IMR-90 (cell line): Measurements from ENCODE around the gene MERTK. TPM values are rescaled to one million over a fixed set of nuclear protein-coding genes. Genes with fewer than 3 reads are reported as not detected.

Experiments
- ATAC-seq: fragments of 200-7000 bp; cut with Tn5 transposase; 2 replicates; pipeline ENCODE4 v1.9.1; 2020; ENCODE audit warnings: low read depth, mild to moderate bottlenecking, moderate library complexity
- BruUV-seq: library from RNA; stranded (reverse); fragments of 400-500 nt; replicated peaks from 2 replicates; lab custom pipeline; 2021; lab: Mats Ljungman, UMichigan
- CTCF ChIA-PET: fragments of 300-600 bp; formaldehyde crosslinking; extraction: SDS; loops from one replicate; lab custom pipeline; 2021; ENCODE audit warnings: antibody characterized with exemption; lab: Yijun Ruan, JAX
- POLR2A ChIA-PET: fragments of 300-600 bp; sonication (Branson Sonifier 250); formaldehyde crosslinking; loops from one replicate; lab custom pipeline; 2022; ENCODE audit warnings: antibody characterized with exemption; ENCODE audit not compliant: unreplicated experiment; lab: Charles Lee
- DNase-seq: peaks from one replicate; pipeline ENCODE4 v3.0.0; 2013
- H2AFZ ChIP-seq: replicated peaks from 2 replicates; pipeline ENCODE3; 2013; ENCODE audit warnings: low read length, mild to moderate bottlenecking; ENCODE audit not compliant: poor library complexity
- H2AK5ac ChIP-seq: 2 replicates; pipeline ENCODE4 v1.6.1; 2013; ENCODE audit warnings: low read depth, low read length, inconsistent platforms
- H2AK9ac ChIP-seq: replicated peaks from 2 replicates; pipeline ENCODE3; 2013; ENCODE audit warnings: mild to moderate bottlenecking, low read depth, low read length, moderate library complexity; ENCODE audit not compliant: poor library complexity
- H2BK120ac ChIP-seq: 2 replicates; pipeline ENCODE4 v1.6.1; 2013; ENCODE audit warnings: low read depth, low read length, inconsistent platforms
- H2BK15ac ChIP-seq: 3 replicates; pipeline ENCODE4 v1.6.1; 2013; ENCODE audit warnings: low read depth, low read length, inconsistent platforms
- H2BK20ac ChIP-seq: 2 replicates; pipeline ENCODE4 v1.6.1; 2013; ENCODE audit warnings: low read depth, mild to moderate bottlenecking, inconsistent platforms, low read length, moderate library complexity
- H2BK5ac ChIP-seq: 2 replicates; pipeline ENCODE4 v1.6.1; 2013; ENCODE audit warnings: mild to moderate bottlenecking, low read depth, low read length, inconsistent platforms; ENCODE audit not compliant: poor library complexity, severe bottlenecking
- H3K14ac ChIP-seq: replicated peaks from 2 replicates; pipeline ENCODE4 v1.6.1; 2013; ENCODE audit warnings: low read depth, low read length, inconsistent platforms
- H3K18ac ChIP-seq: 2 replicates; pipeline ENCODE4 v1.6.1; 2013; ENCODE audit warnings: low read depth, low read length, control low read depth
- H3K23ac ChIP-seq: 2 replicates; pipeline ENCODE4 v1.6.1; 2013; ENCODE audit warnings: low read depth, low read length, inconsistent platforms
- H3K27ac ChIP-seq: 2 replicates; pipeline ENCODE4 v1.5.1; 2013; ENCODE audit warnings: mild to moderate bottlenecking, control low read depth, low read length; ENCODE audit not compliant: insufficient read depth
- H3K27me3 ChIP-seq: 2 replicates; pipeline ENCODE4 v1.6.1; 2013; ENCODE audit warnings: low read length; ENCODE audit not compliant: control insufficient read depth, insufficient read depth
- H3K36me3 ChIP-seq: 2 replicates; pipeline ENCODE4 v1.6.1; 2013; ENCODE audit warnings: low read length, mixed read lengths; ENCODE audit not compliant: control insufficient read depth, insufficient read depth
- H3K4ac ChIP-seq: 2 replicates; pipeline ENCODE4 v1.6.1; 2013; ENCODE audit warnings: low read depth, low read length, inconsistent platforms
- H3K4me1 ChIP-seq: 2 replicates; pipeline ENCODE4 v1.6.1; 2013; ENCODE audit warnings: low read length, mixed read lengths; ENCODE audit not compliant: control insufficient read depth, insufficient read depth
- H3K4me2 ChIP-seq: 2 replicates; pipeline ENCODE4 v1.6.1; 2013; ENCODE audit warnings: low read depth, mild to moderate bottlenecking, control low read depth, low read length, moderate library complexity
- H3K4me3 ChIP-seq: 2 replicates; pipeline ENCODE4 v1.5.1; 2013; ENCODE audit warnings: low read depth, mild to moderate bottlenecking, control low read depth, low read length, moderate library complexity; ENCODE audit not compliant: insufficient read depth
- H3K56ac ChIP-seq: 2 replicates; pipeline ENCODE4 v1.6.1; 2013; ENCODE audit warnings: low read length, inconsistent platforms; ENCODE audit not compliant: insufficient read depth; ENCODE audit errors: extremely low read depth
- H3K79me1 ChIP-seq, 2 experiments: 2 replicates each; pipeline ENCODE4 v1.6.1; 2013; ENCODE audit warnings: low read length in 2 of 2, inconsistent platforms in 1 of 2, low read depth in 1 of 2
- H3K9ac ChIP-seq: 2 replicates; pipeline ENCODE4 v1.6.1; 2013; ENCODE audit warnings: low read depth, low read length, control low read depth
- H3K9me1 ChIP-seq: 2 replicates; pipeline ENCODE4 v1.6.1; 2013; ENCODE audit warnings: low read length, inconsistent platforms; ENCODE audit not compliant: insufficient read depth
- H3K9me3 ChIP-seq: 2 replicates; pipeline ENCODE4 v1.6.1; 2013; ENCODE audit warnings: low read length; ENCODE audit not compliant: control insufficient read depth, insufficient read depth
- H4K20me1 ChIP-seq: 2 replicates; pipeline ENCODE4 v1.6.1; 2013; ENCODE audit warnings: low read length, inconsistent platforms; ENCODE audit not compliant: insufficient read depth
- H4K5ac ChIP-seq: 2 replicates; pipeline ENCODE4 v1.6.1; 2013; ENCODE audit warnings: mild to moderate bottlenecking, low read depth, low read length, control low read depth
- H4K8ac ChIP-seq, 2 experiments: 2 replicates each; pipeline ENCODE4 v1.6.1; 2013; ENCODE audit warnings: low read depth in 2 of 2, low read length in 2 of 2, control low read depth in 1 of 2, inconsistent platforms in 1 of 2
- H4K91ac ChIP-seq: 2 replicates; pipeline ENCODE4 v1.6.1; 2013; ENCODE audit warnings: low read depth, low read length, inconsistent platforms; ENCODE audit not compliant: insufficient read depth
- BHLHE40 ChIP-seq: fragments of 150-350 bp; IDR thresholded peaks from 2 replicates; pipeline ENCODE4 v1.6.1; 2016; ENCODE audit warnings: mild to moderate bottlenecking, low read depth, low read length
- ELK1 ChIP-seq: fragments of 150-350 bp; IDR thresholded peaks from 2 replicates; pipeline ENCODE4 v1.6.1; 2016; ENCODE audit warnings: low read depth, mild to moderate bottlenecking, low read length, moderate library complexity, borderline replicate concordance
- MAFK ChIP-seq: IDR thresholded peaks from 2 replicates; pipeline ENCODE4 v1.6.1; 2012; ENCODE audit warnings: low read depth, low read length, improper control_type of control experiment
- MAZ ChIP-seq: IDR thresholded peaks from 2 replicates; pipeline ENCODE4 v1.6.1; 2012; ENCODE audit warnings: low read depth, mild to moderate bottlenecking, low read length, improper control_type of control experiment, moderate library complexity, borderline replicate concordance
- MXI1 ChIP-seq: IDR thresholded peaks from 2 replicates; pipeline ENCODE4 v1.6.1; 2012; ENCODE audit warnings: low read depth, mild to moderate bottlenecking, low read length, moderate library complexity, borderline replicate concordance
- POLR2A ChIP-seq: IDR thresholded peaks from 2 replicates; pipeline ENCODE4 v1.6.1; 2012; ENCODE audit warnings: mild to moderate bottlenecking, low read depth, low read length
- RAD21 ChIP-seq: IDR thresholded peaks from 2 replicates; pipeline ENCODE4 v1.6.1; 2012; ENCODE audit warnings: low read length, improper control_type of control experiment
- RCOR1 ChIP-seq: IDR thresholded peaks from 2 replicates; pipeline ENCODE4 v1.6.1; 2012; ENCODE audit warnings: mild to moderate bottlenecking, low read length, improper control_type of control experiment; ENCODE audit not compliant: insufficient replicate concordance
- RFX5 ChIP-seq: IDR thresholded peaks from 2 replicates; pipeline ENCODE4 v1.8.0; 2012; ENCODE audit warnings: low read depth, mild to moderate bottlenecking, low read length, moderate library complexity
- SMC3 ChIP-seq: fragments of 150-350 bp; IDR thresholded peaks from 2 replicates; pipeline ENCODE4 v1.6.1; 2016; ENCODE audit warnings: low read depth, mild to moderate bottlenecking, antibody characterized with exemption, low read length, moderate library complexity
- USF2 ChIP-seq: fragments of 150-350 bp; IDR thresholded peaks from 2 replicates; pipeline ENCODE4 v1.6.1; 2017; ENCODE audit warnings: mild to moderate bottlenecking, antibody characterized with exemption, low read length, low read depth
- WGBS, 2 experiments: methylation state at CpG; one replicate each; pipeline versions ENCODE4 v1.1.5 to v1.1.7; 2013; ENCODE audit warnings: missing lambda C conversion rate in 2 of 2; ENCODE audit not compliant: insufficient read length in 1 of 2; ENCODE audit errors: extremely low coverage in 2 of 2; 5-methylcytosine and 5-hydroxymethylcytosine counted together
- dilution Hi-C: fragments of 300-500 bp; cut with HindIII; formaldehyde crosslinking; loops from one replicate; pipeline ENCODE4 v1.14.3; 2018; ENCODE audit warnings: low sequenced_read_pairs; ENCODE audit not compliant: unreplicated experiment
- in situ Hi-C: fragments of 300-500 bp; cut with MboI; formaldehyde crosslinking; loops from 3 replicates; pipeline ENCODE4 v1.14.3; 2019; ENCODE audit warnings: low sequenced_read_pairs, inconsistent platforms, mixed read lengths
- intact Hi-C: fragments of 100-400 bp; cut with micrococcal nuclease; formaldehyde crosslinking; loops from 2 replicates; pipeline ENCODE4 v1.10.0; 2022
- polyA plus RNA-seq, 3 experiments: library from polyadenylated mRNA; depleted of rRNA; stranded (reverse); fragments of >200 nt; gene quantifications; 2 replicates each; pipeline ENCODE4 v1.2.3, GENCODE V29; 2012; ENCODE audit warnings: low replicate concordance in 1 of 3
- total RNA-seq: library from RNA; depleted of rRNA; stranded (reverse); fragments of >200 nt; gene quantifications from 2 replicates; pipeline ENCODE4 v1.2.3, GENCODE V29; 2012

Gene MERTK
- total and polyA plus RNA-seq, 2 of the 4 experiments (the other 2 are of a cell fraction) = 0.36 to 0.62 TPM

GRCh38 chr2:112007493-112007892 is 109.1 kb downstream of the MERTK start:
- no TSS peak for BruUV-seq
- dilution Hi-C loops = no loop called here
- no peaks in the 10 kb centered on the region for H3K9me3 ChIP-seq

More at GRCh38 chr2:112007493-112007892, 109.1 kb downstream of the MERTK start:
- no peak overlapping the region for H3K27ac ChIP-seq
- H3K23ac ChIP-seq = no peak overlapping the region
- TF ChIP-seq ELK1 (no peak), POLR2A (no peak), BHLHE40 (no peak), RCOR1 (no peak), MAFK (no peak), SMC3 (no peak), RAD21 (no peak), MAZ (no peak), RFX5 (no peak), MXI1 (no peak), USF2 (no peak)
- H3K4me2 ChIP-seq = no peak overlapping the region
- no peak overlapping the region for H2AK5ac ChIP-seq
- no peaks in the 10 kb centered on the region for H3K36me3 ChIP-seq
- H3K27me3 ChIP-seq = peaks cover 11% of the 10 kb centered on the region
- H4K20me1 ChIP-seq = no peaks in the 10 kb centered on the region
- H3K56ac ChIP-seq = no peak overlapping the region
- H2AFZ ChIP-seq = no peak overlapping the region
- no peak overlapping the region for H2BK5ac ChIP-seq
- no peak overlapping the region for H3K14ac ChIP-seq
- CTCF ChIA-PET = no interaction called here
- no peak overlapping the region for H3K4ac ChIP-seq
- H3K79me1 ChIP-seq = no peaks in the 10 kb centered on the region
- H3K9ac ChIP-seq = no peak overlapping the region
- no peak overlapping the region for H4K5ac ChIP-seq
- no peak overlapping the region for H3K4me3 ChIP-seq
- no peaks in the 10 kb centered on the region for H3K9me1 ChIP-seq
- no peak overlapping the region for H4K91ac ChIP-seq
- no CpG with 5 or more reads among the region's 2 CpGs for WGBS, 2 experiments
- H2BK20ac ChIP-seq = no peak overlapping the region
- no peaks in the 10 kb centered on the region for H3K4me1 ChIP-seq
- no peak overlapping the region for H2BK15ac ChIP-seq
- H3K18ac ChIP-seq = no peak overlapping the region
- H2BK120ac ChIP-seq = no peak overlapping the region
- ATAC-seq = no peak
- DNase-seq = no peak
- H4K8ac ChIP-seq = no peak overlapping the region
- POLR2A ChIA-PET = no interaction called here
- in situ Hi-C loops (no loop called here), intact Hi-C loops (no loop called here)
- no peak overlapping the region for H2AK9ac ChIP-seq
